ENCODE measurements around the gene CUL9.

The CUL9 gene

DNA sequence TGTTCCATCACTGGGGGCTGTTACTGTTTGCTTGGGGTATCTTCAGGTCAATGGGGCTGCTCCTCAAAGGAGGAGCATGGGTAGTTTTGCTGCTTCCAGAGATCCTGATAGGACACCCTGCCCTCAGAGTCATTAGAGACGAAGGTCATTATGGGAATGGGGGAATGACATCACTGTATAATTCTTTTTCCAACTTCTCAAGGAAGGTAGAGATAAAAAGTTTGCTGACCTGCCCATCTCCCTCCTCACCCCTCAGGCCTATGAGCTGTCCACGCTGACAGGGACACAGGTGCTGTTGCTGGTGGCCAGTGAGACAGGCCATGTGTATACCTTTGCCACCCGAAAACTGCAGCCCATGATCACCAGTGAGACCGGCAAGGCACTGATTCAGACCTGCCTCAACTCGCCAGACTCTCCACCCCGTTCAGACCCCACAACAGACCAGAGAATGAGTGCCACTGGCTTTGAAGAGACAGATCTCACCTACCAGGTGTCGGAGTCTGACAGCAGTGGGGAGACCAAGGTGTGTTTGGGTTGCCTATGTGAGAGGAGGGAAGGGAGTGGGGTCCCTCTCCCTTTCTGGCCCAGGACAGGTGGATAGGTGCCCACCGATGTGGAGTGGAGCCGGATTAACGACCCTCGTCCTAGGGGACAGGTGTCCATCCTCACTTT, 8.3 kb upstream of the CUL9 start:
- no peak for DNase-seq

- DNase-seq = peak; percentile 92
These were observed 7.5 kb upstream of the CUL9 start for GRCh38 chr6:43174263-43175112.

- DNase-seq = no peak
These were observed 6.1 kb upstream of the CUL9 start for GRCh38 chr6:43175676-43176422.

- DNase-seq = no peak
These were observed 5.6 kb upstream of the CUL9 start for GRCh38 chr6:43176423-43176786.

- no peak for DNase-seq
These were observed 3.8 kb upstream of the CUL9 start for GRCh38 chr6:43178150-43178549.

DNA sequence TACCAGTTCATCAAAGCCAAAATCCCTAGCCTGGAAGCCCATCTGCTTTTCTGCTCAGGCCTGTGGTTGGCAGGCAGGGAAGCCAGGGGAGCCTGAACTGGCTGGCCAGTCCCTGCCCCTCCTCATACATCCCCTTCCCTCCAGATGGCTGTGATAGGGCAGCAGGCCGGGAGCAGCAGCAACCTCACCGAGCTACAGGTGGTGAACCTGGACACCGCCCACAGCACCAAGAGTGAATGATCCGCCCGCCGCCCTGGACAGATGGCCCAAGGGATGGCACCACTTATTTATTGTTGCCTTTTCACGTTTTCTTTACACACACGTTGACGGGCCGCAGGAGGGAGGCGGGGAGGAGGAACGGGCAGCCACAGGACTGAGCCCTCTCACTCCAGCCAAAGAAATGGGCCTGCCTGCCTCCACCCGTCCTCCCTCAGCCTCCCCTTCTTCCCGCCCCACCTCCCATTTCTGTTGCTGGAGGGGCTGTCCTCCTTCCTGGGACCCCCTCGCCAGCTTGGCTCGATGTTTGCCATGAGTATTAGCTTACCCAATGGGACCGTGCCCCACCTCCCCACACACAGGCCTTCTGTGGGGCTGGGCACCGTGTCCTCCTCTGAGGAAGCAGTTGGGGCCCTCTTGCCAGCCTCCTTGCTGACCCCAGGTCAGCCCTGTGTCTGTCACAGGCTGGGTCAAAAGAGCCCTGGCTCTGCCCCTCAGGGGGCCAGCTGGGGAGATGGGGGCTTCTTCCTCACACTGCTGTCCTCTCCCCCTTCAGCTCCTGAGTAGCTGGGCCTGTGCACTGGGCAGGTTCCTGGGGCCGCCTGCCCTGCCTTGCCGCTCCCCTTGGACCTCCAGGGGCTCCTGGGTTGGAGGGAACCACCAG, 2.8 kb upstream of the CUL9 start:
- DNase-seq = no peak

DNA sequence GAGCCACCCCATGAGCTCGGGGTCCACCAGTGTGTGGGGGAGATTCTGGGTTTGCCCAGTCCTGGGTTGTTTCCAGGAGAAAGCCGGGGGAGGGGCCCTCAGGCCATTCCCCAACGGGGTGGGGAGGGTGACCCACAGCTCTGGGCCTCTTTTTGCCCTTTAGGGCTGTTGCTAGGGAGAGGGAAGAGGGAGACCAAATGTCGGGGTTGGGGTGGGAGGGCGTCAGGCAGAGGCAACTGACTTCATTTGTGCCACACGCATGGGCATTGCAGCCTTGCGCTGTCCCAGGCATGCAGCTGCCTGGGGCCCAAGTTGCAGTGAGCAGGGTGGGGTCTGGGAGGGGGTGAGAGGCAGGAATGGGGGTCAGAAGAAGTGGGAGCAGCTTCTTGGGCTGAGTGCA, 1.9 kb upstream of the CUL9 start:
- no peak for DNase-seq

- no peak for DNase-seq
These were observed 1.0 kb upstream of the CUL9 start for GRCh38 chr6:43180985-43181384.

DNA sequence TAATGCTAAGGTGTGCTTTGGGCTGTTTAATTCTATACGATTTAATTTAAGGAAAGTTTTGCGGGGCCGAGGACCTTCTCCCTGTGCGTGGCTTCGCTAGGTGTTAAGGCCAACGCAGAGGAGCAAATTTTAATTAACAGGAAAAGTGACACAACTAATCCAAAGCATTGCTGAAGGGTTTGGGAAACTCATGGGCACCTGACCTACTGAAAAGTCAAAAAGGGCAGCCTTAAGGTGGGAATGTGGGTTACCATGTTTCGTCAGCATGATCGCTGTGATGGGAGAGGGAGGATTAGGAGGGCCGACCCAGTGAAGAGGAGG, 415 bp upstream of the CUL9 start:
- DNase-seq = no peak

- no peak for DNase-seq
These were observed 1.4 kb downstream of the CUL9 start for GRCh38 chr6:43183441-43183840.

DNA sequence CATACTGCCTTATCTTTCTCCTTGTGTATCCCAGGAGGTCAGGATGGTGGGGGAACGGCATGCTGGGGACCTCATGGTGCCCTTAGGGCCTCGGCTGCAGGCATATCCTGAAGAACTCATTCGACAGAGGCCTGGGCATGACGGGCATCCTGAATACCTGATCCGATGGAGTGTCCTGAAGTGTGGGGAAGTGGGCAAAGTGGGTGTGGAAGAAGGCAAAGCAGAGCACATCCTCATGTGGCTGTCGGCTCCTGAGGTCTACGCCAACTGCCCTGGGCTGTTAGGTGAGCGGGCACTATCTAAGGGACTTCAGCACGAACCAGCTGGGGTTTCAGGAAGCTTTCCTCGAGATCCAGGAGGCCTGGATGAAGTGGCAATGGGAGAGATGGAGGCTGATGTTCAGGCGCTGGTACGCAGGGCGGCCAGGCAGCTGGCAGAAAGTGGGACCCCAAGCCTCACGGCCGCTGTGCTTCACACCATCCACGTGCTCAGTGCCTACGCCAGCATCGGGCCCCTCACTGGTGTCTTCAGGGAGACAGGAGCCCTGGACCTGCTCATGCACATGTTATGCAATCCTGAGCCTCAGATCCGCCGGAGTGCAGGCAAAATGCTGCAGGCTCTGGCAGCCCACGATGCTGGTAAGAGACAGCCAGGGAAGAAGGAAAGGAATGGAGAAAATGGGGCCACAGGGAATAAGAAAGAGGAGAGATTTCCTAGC, 2.4 kb downstream of the CUL9 start:
- no peak for DNase-seq

- no peak for DNase-seq
These were observed 3.5 kb downstream of the CUL9 start for GRCh38 chr6:43185391-43185985.

DNA sequence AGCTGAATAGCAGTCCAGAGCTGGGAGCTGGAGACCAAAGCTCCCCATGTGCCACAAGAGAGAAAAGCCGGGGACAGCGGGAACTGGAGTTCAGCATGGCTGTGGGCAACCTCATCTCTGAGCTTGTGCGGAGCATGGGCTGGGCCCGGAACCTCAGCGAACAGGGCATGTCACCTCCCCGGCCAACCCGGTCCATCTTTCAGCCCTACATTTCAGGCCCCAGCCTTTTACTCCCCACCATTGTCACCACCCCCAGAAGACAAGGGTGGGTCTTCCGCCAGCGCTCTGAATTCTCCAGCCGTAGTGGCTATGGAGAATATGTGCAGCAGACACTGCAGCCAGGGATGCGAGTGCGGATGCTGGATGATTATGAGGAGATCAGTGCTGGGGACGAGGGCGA, 4.0 kb downstream of the CUL9 start:
- no peak for DNase-seq

GRCh38 chr6:43186706-43187105, 4.7 kb downstream of the CUL9 start:
- no peak for DNase-seq

DNA sequence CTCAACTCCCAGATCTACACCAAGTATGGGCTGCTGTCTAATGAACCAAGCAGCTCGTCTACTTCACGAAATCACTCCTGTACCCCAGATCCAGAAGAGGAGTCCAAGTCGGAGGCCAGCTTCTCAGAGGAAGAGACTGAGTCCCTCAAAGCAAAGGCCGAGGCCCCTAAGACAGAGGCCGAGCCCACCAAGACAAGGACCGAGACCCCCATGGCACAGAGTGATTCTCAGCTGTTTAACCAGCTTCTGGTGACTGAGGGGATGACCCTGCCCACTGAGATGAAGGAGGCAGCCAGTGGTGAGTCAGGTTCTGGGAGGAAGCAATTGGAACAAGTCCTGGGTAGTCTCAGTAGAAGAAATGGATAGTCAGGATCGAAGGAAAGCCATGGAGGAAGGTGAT, 5.8 kb downstream of the CUL9 start:
- no peak for DNase-seq

DNA sequence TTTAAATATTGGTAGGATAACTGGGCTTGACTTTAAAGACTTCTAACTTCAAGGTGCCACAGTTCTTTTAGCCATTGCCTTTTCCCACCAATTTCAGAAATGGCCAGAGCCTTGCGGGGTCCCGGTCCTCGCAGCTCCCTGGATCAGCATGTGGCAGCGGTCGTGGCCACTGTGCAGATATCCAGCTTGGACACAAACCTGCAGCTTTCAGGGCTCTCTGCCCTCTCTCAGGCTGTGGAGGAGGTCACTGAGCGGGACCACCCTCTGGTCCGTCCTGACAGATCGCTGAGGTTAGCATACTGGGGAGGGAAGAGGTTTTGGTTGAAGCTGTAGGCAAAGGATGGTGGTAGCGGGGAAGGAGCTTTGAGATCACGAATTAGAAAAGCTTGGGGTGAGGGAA, 6.4 kb downstream of the CUL9 start:
- DNase-seq = no peak

DNA sequence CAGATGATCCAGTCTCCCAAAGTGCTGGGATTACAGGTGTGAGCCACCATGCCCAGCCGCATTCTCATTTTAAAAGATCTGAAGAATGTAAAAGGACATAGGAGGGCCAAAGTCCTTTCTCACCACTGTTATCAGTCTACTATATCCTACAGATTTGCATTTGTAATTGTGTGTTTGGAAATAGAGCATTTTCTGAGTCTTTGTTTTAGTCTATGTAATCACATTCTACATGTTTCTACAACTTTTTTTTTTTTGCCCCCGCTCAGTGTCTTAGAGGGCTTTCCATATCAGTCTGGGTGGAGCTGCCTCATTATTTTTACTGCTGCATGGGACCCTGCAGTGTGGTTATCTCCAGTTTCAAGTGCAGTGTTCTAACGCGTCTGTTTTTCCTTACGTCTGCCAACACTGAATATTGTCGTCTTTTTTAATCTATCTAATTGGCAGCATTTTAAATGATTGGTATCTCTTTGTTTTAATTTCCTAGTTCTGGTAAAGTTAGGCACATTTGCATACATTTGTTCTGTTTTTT, 7.8 kb downstream of the CUL9 start:
- no peak for DNase-seq

GRCh38 chr6:43192911-43193310, 10.9 kb downstream of the CUL9 start:
- DNase-seq = no peak

- no peak for DNase-seq
These were observed 11.9 kb downstream of the CUL9 start for GRCh38 chr6:43193929-43194328.

- DNase-seq = no peak
These were observed 14.3 kb downstream of the CUL9 start for GRCh38 chr6:43196337-43196736.

DNA sequence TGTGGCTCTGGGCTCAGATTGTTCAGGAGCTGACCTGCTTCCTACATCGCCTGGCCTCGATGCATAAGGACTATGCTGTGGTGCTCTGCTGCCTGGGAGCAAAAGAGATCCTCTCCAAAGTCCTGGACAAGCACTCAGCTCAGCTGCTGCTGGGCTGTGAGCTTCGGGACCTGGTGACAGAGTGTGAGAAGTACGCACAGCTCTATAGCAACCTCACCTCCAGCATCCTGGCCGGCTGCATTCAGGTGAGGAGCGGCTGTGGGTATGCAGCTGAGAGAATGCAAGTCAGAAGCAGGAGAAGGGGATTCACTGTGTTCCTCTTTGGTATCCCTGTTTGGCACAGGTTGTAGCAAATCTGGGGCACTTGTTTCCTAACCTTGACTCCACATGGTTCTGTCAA, 17.9 kb downstream of the CUL9 start:
- DNase-seq = no peak

DNA sequence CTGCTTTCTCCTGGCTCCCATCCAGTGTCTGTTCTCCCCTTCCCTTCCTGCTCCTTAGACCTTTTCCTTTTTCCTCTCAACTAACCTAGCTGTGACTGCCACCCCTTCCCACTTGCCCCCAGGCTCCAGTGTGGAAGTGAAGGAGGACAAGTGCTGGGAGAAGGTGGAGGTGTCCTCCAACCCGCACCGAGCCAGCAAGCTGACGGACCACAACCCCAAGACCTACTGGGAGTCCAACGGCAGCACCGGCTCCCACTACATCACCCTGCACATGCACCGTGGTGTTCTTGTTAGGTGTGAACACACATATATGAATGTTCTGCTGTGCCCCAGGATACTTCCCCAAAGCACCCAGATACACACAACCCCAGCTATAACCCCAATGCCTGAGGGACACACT, 18.5 kb downstream of the CUL9 start:
- no peak for DNase-seq

Measured in DMS 273 treated with DMSO at 0.1 percent for 48 hours (cell line).